T-cell (primary cell): ENCODE data around the gene NFIX. TPM values are rescaled to one million over a fixed set of nuclear protein-coding genes. Genes with fewer than 3 reads are reported as not detected.

Experiments
- ATAC-seq, 4 experiments: fragments of 200-7000 bp in 3 of 4; fragments of 150-1000 bp in 1 of 4; cut with Tn5 transposase; replicated peaks in 1 of 4; 1 replicate in 3 of 4; 2 replicates in 1 of 4; pipeline ENCODE4 v1.10.0; 2021; ENCODE audit warnings: moderate library complexity in 3 of 4, mild to moderate bottlenecking in 2 of 4, moderate number of reproducible peaks in 1 of 4
- CTCF ChIA-PET, 2 donors: fragments of 300-600 bp; sonication (Branson Sonifier 250); formaldehyde crosslinking; loops; one replicate each; lab custom pipeline; 2022; ENCODE audit warnings: antibody characterized with exemption in 2 of 2; lab: Charles Lee
- POLR2A ChIA-PET, 2 donors: fragments of 300-600 bp; sonication (Branson Sonifier 250); formaldehyde crosslinking; loops; one replicate each; lab custom pipeline; 2022; ENCODE audit warnings: antibody characterized with exemption in 2 of 2; lab: Charles Lee
- DNase-seq, 35 experiments: peaks; one replicate each; pipeline versions ENCODE4 v3.0.0 to v3.0.0-alpha.2; 2013 to 2023
- H3K27ac ChIP-seq: one replicate; pipeline ENCODE4 v1.5.1; 2013; ENCODE audit warnings: low read length
- H3K27me3 ChIP-seq, 2 experiments: replicated peaks in 1 of 2; 1 replicate in 1 of 2; 2 replicates in 1 of 2; pipeline versions ENCODE4 v1.6.1 to v1.7.0; 2013; ENCODE audit warnings: low read length in 1 of 2, mixed read lengths in 1 of 2; ENCODE audit not compliant: control insufficient read depth in 2 of 2, insufficient read depth in 2 of 2; ENCODE audit errors: extremely low read depth in 1 of 2
- H3K36me3 ChIP-seq, 2 donors: 1 replicate in 1 of 2; 2 replicates in 1 of 2; pipeline versions ENCODE4 v1.6.1 to v1.7.0; 2013; ENCODE audit warnings: low read length in 1 of 2; ENCODE audit not compliant: control insufficient read depth in 2 of 2, insufficient read depth in 1 of 2; ENCODE audit errors: extremely low read depth in 1 of 2
- H3K4me1 ChIP-seq, 2 experiments: 1 replicate in 1 of 2; 2 replicates in 1 of 2; pipeline versions ENCODE4 v1.6.1 to v1.7.0; 2013; ENCODE audit warnings: low read length in 2 of 2, mixed read lengths in 1 of 2; ENCODE audit not compliant: insufficient read depth in 2 of 2, control insufficient read depth in 1 of 2; ENCODE audit errors: extremely low read depth in 1 of 2
- H3K4me3 ChIP-seq, 2 donors: 1 replicate in 1 of 2; 2 replicates in 1 of 2; pipeline versions ENCODE4 v1.5.1 to v1.7.0; 2013; ENCODE audit warnings: mild to moderate bottlenecking in 2 of 2, low read length in 1 of 2, moderate library complexity in 1 of 2; ENCODE audit not compliant: control insufficient read depth in 1 of 2; ENCODE audit errors: extremely low read depth in 1 of 2
- H3K9me3 ChIP-seq: 2 replicates; pipeline ENCODE4 v1.7.0; 2013
- H3K27ac Mint-ChIP-seq, 2 donors: one replicate each; pipeline ENCODE4 v1.8.0; 2020 to 2021; ENCODE audit warnings: mild to moderate bottlenecking in 2 of 2, mixed read lengths in 2 of 2
- H3K27me3 Mint-ChIP-seq, 2 donors: one replicate each; pipeline ENCODE4 v1.8.0; 2021 to 2022; ENCODE audit warnings: mixed read lengths in 2 of 2
- H3K36me3 Mint-ChIP-seq: one replicate; pipeline ENCODE4 v1.8.0; 2021; ENCODE audit warnings: mixed read lengths
- H3K4me1 Mint-ChIP-seq, 3 donors: one replicate each; pipeline ENCODE4 v1.8.0; 2020 to 2022; ENCODE audit warnings: mixed read lengths in 3 of 3, mild to moderate bottlenecking in 1 of 3
- H3K4me3 Mint-ChIP-seq, 3 donors: one replicate each; pipeline ENCODE4 v1.8.0; 2020 to 2022; ENCODE audit warnings: mild to moderate bottlenecking in 3 of 3, mixed read lengths in 3 of 3, moderate library complexity in 3 of 3
- H3K9me3 Mint-ChIP-seq, 3 donors: one replicate each; pipeline ENCODE4 v1.8.0; 2020 to 2022; ENCODE audit warnings: mixed read lengths in 3 of 3
- WGBS: methylation state at CpG from one replicate; pipeline ENCODE4 v1.1.5; 2013; ENCODE audit warnings: missing lambda C conversion rate; ENCODE audit not compliant: insufficient coverage; 5-methylcytosine and 5-hydroxymethylcytosine counted together
- total RNA-seq, 35 experiments: library from RNA in 6 of 35; stranded (reverse) in 6 of 35; fragments of 120-200 nt in 1 of 35; gene quantifications; one replicate each; pipeline versions ENCODE4 v1.2.1 to v1.2.4 and lab custom pipeline; 2013 to 2026

Gene NFIX
- total RNA-seq, 5 donors from 2014 or later (not counting 1 experiment from before 2014, with no cell fraction given): 3.9 to 6.6 (median 6.3) TPM

- Mint-ChIP-seq H3K4me3 (peak overlapping the region; percentile 71 to 81 (median 72)), H3K36me3 (no peaks in the 10 kb centered on the region), H3K9me3 (no peaks in the 10 kb centered on the region), H3K27me3 (peaks cover 10 to 23% of the 10 kb centered on the region in 2 donors), H3K4me1 (peaks cover 0 to 9% (median 9%) of the 10 kb centered on the region in 3 donors), H3K27ac (no peak overlapping the region)
- Histone ChIP-seq H3K36me3 (no peaks in the 10 kb centered on the region), H3K27ac (no peak overlapping the region), H3K4me3 (peak overlapping the region; percentile 53 to 82), H3K4me1 (peaks cover 0 to 19% of the 10 kb centered on the region in 2 experiments), H3K27me3 (peaks cover 5 to 71% of the 10 kb centered on the region in 2 experiments), H3K9me3 (no peaks in the 10 kb centered on the region)
- DNase-seq (peak; percentile 23 to 87 (median 67)), ATAC-seq (peak; percentile 94 to 98 (median 96))
- WGBS: under 1% methylated on average over 30 of the region's 40 CpGs
- ChIA-PET CTCF (interaction anchor here (0.6 to 2.6 kb wide), 27 partner anchors 8 to 237 kb away, joined by 3 to 32 read pairs (median 5); no protein-coding TSS in a partner anchor), POLR2A (interaction anchor here (0.5 to 0.6 kb wide), 3 partner anchors 85 to 1464 kb away, joined by 3 to 9 read pairs (median 4); no protein-coding TSS in a partner anchor)
Measured at GRCh38 chr19:13060964-13061927, 66.0 kb downstream of the NFIX start.

GRCh38 chr19:13062317-13062716, 67.0 kb downstream of the NFIX start:
- peaks cover 0 to 19% of the 10 kb centered on the region in 2 experiments for H3K4me1 ChIP-seq
- H3K27me3 Mint-ChIP-seq: peaks cover 10 to 23% of the 10 kb centered on the region in 2 donors
- H3K36me3 Mint-ChIP-seq: no peaks in the 10 kb centered on the region
- H3K9me3 ChIP-seq: no peaks in the 10 kb centered on the region
- no peak overlapping the region for H3K27ac Mint-ChIP-seq
- ATAC-seq (no peak), DNase-seq (no peak)
- ChIA-PET CTCF (interaction anchor here (0.5 to 2.1 kb wide), 5 partner anchors 34 to 97 kb away, joined by 4 to 13 read pairs (median 6); no protein-coding TSS in a partner anchor), POLR2A (no interaction called here)
- H3K36me3 ChIP-seq: no peaks in the 10 kb centered on the region
- H3K9me3 Mint-ChIP-seq: no peaks in the 10 kb centered on the region
- H3K4me1 Mint-ChIP-seq: peaks cover 0 to 9% (median 9%) of the 10 kb centered on the region in 3 donors
- no peak overlapping the region for H3K27ac ChIP-seq
- no peak overlapping the region for H3K4me3 ChIP-seq
- H3K4me3 Mint-ChIP-seq: no peak overlapping the region
- H3K27me3 ChIP-seq: peaks cover 5 to 66% of the 10 kb centered on the region in 2 experiments

GRCh38 chr19:13063461-13064091, 68.3 kb downstream of the NFIX start:
- POLR2A ChIA-PET: no interaction called here
- no peaks in the 10 kb centered on the region for H3K36me3 Mint-ChIP-seq
- CTCF ChIA-PET: no interaction called here
- H3K4me3 Mint-ChIP-seq: no peak overlapping the region
- 80% methylated on average over 1 of the region's 5 CpGs for WGBS
- H3K9me3 ChIP-seq: no peaks in the 10 kb centered on the region
- H3K4me1 Mint-ChIP-seq: peaks cover 0 to 9% (median 9%) of the 10 kb centered on the region in 3 donors
- H3K36me3 ChIP-seq: no peaks in the 10 kb centered on the region
- H3K27ac ChIP-seq: no peak overlapping the region
- DNase-seq (no peak), ATAC-seq (no peak)
- peaks cover 5 to 65% of the 10 kb centered on the region in 2 experiments for H3K27me3 ChIP-seq
- H3K27ac Mint-ChIP-seq: no peak overlapping the region
- no peak overlapping the region for H3K4me3 ChIP-seq
- peaks cover 0 to 19% of the 10 kb centered on the region in 2 experiments for H3K4me1 ChIP-seq
- H3K27me3 Mint-ChIP-seq: peaks cover 10 to 23% of the 10 kb centered on the region in 2 donors
- no peaks in the 10 kb centered on the region for H3K9me3 Mint-ChIP-seq

GRCh38 chr19:13064092-13064489, 68.8 kb downstream of the NFIX start:
- Histone ChIP-seq H3K4me3 (no peak overlapping the region), H3K36me3 (no peaks in the 10 kb centered on the region), H3K27ac (no peak overlapping the region), H3K4me1 (peaks cover 0 to 19% of the 10 kb centered on the region in 2 experiments), H3K9me3 (no peaks in the 10 kb centered on the region), H3K27me3 (peaks cover 5 to 65% of the 10 kb centered on the region in 2 experiments)
- H3K36me3 Mint-ChIP-seq: no peaks in the 10 kb centered on the region
- POLR2A ChIA-PET: no interaction called here
- 86% methylated on average over 5 of the region's 6 CpGs for WGBS
- no peak overlapping the region for H3K4me3 Mint-ChIP-seq
- DNase-seq: no peak
- peaks cover 0 to 9% (median 9%) of the 10 kb centered on the region in 3 donors for H3K4me1 Mint-ChIP-seq
- ATAC-seq: no peak
- peaks cover 10 to 23% of the 10 kb centered on the region in 2 donors for H3K27me3 Mint-ChIP-seq
- CTCF ChIA-PET: no interaction called here
- no peaks in the 10 kb centered on the region for H3K9me3 Mint-ChIP-seq
- H3K27ac Mint-ChIP-seq: no peak overlapping the region

- Mint-ChIP-seq H3K36me3 (no peaks in the 10 kb centered on the region), H3K4me3 (no peak overlapping the region), H3K27me3 (peaks cover 10 to 20% of the 10 kb centered on the region in 2 donors), H3K9me3 (no peaks in the 10 kb centered on the region), H3K4me1 (peaks cover 0 to 3% (median 3%) of the 10 kb centered on the region in 3 donors), H3K27ac (no peak overlapping the region)
- ChIA-PET POLR2A (no interaction called here), CTCF (interaction anchor here (0.5 kb wide), 2 partner anchors 99 to 100 kb away, joined by 3 to 10 read pairs; no protein-coding TSS in a partner anchor)
- Histone ChIP-seq H3K27me3 (peaks cover 5 to 60% of the 10 kb centered on the region in 2 experiments), H3K4me3 (no peak overlapping the region), H3K9me3 (no peaks in the 10 kb centered on the region), H3K36me3 (no peaks in the 10 kb centered on the region), H3K4me1 (peaks cover 0 to 7% of the 10 kb centered on the region in 2 experiments), H3K27ac (no peak overlapping the region)
- DNase-seq: no peak
- no peak for ATAC-seq
- 100% methylated on average over 1 of the region's 5 CpGs for WGBS
Measured at GRCh38 chr19:13066226-13066625, 71.0 kb downstream of the NFIX start.
